Tibial artery (tissue), 4 donors: ENCODE data around the gene PRR3.

Source experiments
- DNase-seq, 2 donors: peaks; one replicate each; pipeline ENCODE4 v3.0.0-alpha.2; 2019
- H3K27ac ChIP-seq, 2 donors: fragments of 200-600 bp; sonication (generic) in 1 of 2; 1 replicate in 1 of 2; 2 replicates in 1 of 2; pipeline ENCODE4 v1.5.1; 2018 to 2019; ENCODE audit warnings: mild to moderate bottlenecking in 1 of 2
- H3K27me3 ChIP-seq, 2 donors: fragments of 200-600 bp; sonication (generic) in 1 of 2; one replicate each; pipeline versions ENCODE4 v1.5.1 to v1.6.0; 2016 to 2019
- H3K36me3 ChIP-seq, 3 donors: fragments of 200-600 bp; sonication (generic) in 2 of 3; one replicate each; pipeline ENCODE4 v1.5.1; 2016 to 2019; ENCODE audit warnings: mild to moderate bottlenecking in 2 of 3
- H3K4me1 ChIP-seq, 4 donors: fragments of 200-600 bp; sonication (generic) in 2 of 4; 1 replicate in 3 of 4; 2 replicates in 1 of 4; pipeline ENCODE4 v1.5.1; 2016 to 2019
- H3K4me3 ChIP-seq, 2 donors: fragments of 200-600 bp; sonication (generic) in 1 of 2; 1 replicate in 1 of 2; 2 replicates in 1 of 2; pipeline ENCODE4 v1.5.1; 2018 to 2019; ENCODE audit warnings: mild to moderate bottlenecking in 2 of 2
- H3K9me3 ChIP-seq, 3 donors: fragments of 200-600 bp; sonication (generic) in 1 of 3; one replicate each; pipeline ENCODE4 v1.5.1; 2016 to 2019
- intact Hi-C: fragments of 100-400 bp; cut with DNase I; formaldehyde crosslinking; loops from one replicate; pipeline ENCODE4 v1.15.0; 2023; ENCODE audit warnings: low total_unique reads
- TF ChIP-seq, protein P1 (sequence below), 2 experiments: fragments of 200-600 bp in 1 of 2; fragments of 450-650 bp in 1 of 2; IDR thresholded peaks; one replicate each; pipeline ENCODE4 v1.5.1; 2017 to 2019; ENCODE audit warnings: antibody characterized with exemption in 2 of 2, mild to moderate bottlenecking in 1 of 2, moderate library complexity in 1 of 2

Gene PRR3

DNA sequence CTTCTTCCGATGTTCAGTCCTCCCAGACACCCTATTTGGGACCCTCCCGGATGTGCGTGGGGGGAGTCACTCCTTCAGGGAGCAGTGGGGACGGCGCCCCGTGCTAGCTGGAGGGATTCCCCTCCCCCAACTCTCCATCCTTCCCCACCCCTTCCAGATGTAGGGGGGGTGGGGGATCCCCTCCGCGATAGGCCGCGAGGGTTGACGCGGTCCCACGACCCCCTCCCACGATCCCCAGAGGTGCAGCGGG lies 1.4 kb upstream of the PRR3 start:
- DNase-seq, result peak in 1 of 2 donors; percentile 86
- Histone ChIP-seq H3K4me3 (peak overlapping the region; percentile 85), H3K36me3 (peaks cover 22 to 35% (median 33%) of the 10 kb centered on the region in 3 donors), H3K27me3 (no peaks in the 10 kb centered on the region), H3K4me1 (peaks cover 0 to 28% (median 18%) of the 10 kb centered on the region in 4 donors), H3K9me3 (no peaks in the 10 kb centered on the region), H3K27ac (peak overlapping the region; percentile 98 to 100)
- TF ChIP-seq, protein P1, sequence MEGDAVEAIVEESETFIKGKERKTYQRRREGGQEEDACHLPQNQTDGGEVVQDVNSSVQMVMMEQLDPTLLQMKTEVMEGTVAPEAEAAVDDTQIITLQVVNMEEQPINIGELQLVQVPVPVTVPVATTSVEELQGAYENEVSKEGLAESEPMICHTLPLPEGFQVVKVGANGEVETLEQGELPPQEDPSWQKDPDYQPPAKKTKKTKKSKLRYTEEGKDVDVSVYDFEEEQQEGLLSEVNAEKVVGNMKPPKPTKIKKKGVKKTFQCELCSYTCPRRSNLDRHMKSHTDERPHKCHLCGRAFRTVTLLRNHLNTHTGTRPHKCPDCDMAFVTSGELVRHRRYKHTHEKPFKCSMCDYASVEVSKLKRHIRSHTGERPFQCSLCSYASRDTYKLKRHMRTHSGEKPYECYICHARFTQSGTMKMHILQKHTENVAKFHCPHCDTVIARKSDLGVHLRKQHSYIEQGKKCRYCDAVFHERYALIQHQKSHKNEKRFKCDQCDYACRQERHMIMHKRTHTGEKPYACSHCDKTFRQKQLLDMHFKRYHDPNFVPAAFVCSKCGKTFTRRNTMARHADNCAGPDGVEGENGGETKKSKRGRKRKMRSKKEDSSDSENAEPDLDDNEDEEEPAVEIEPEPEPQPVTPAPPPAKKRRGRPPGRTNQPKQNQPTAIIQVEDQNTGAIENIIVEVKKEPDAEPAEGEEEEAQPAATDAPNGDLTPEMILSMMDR (IDR thresholded peaks at IDR 0.05), result no peak
- intact Hi-C loops, result loop anchor here (5.0 kb wide), 1 partner anchor 62 kb away; the partner anchor contains the start of genes MRPS18B and PPP1R10

DNA sequence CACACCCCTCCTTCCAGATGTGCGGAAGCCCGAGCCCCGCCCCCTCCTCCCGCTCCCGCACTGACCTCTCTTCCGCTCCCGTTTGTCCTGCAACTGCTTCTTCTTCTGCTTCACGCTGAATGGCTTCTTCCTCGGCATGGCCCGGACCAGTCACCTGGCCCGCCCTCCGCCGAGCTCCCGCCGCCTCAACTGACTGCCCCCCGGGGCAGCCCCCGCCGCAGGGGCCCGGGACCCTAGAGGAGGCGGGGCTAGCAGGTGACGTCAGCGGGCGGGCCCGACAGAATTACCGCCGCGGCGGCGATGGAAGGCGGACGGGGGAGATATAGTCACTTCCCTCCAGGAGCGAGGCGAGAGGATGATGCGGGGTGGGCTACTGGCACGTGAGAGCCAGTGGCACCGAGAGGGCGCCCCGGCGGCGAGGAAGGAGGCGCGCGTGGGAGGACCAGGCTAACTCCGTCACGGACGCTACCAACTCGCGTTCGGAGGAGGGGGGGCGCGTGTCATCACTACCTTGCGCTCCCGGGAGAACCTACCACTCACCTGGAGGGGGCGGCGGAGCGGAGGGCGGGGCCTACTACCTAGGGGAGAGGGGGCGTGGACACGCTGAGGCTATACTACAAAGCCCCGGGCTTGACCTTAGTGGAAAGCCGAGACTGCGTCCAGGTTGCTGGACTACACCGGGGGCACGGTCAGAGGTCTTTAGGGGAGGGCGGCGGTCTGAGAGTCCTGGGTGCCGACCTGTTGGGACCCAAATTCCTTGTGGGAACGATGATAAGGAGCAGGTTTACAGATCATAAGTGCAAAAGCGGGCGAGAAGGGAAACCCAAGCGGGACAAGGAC lies 809 bp upstream of the PRR3 start, which contains the start of gene GNL1:
TSS of gene GNL1 (minus strand) at position 424 of the 840 bp plus-strand sequence. CDS start at position 138, 286 bp downstream.
- peaks cover 0 to 28% (median 18%) of the 10 kb centered on the region in 4 donors for H3K4me1 ChIP-seq
- TF ChIP-seq, protein P1 (IDR thresholded peaks at IDR 0.05), result no peak
- H3K4me3 ChIP-seq, result peak within 1 kb of the TSS; percentile 85
- peaks cover 17 to 32% (median 28%) of the 10 kb centered on the region in 3 donors for H3K36me3 ChIP-seq
- intact Hi-C loops, result loop anchor here (5.0 kb wide), 1 partner anchor 61 kb away; the partner anchor contains the start of genes MRPS18B and PPP1R10
- H3K9me3 ChIP-seq, result no peaks in the 10 kb centered on the region
- no peaks in the 10 kb centered on the region for H3K27me3 ChIP-seq
- peak; percentile 90 to 95 for DNase-seq
- H3K27ac ChIP-seq, result peak within 1 kb of the TSS; percentile 98 to 100

DNA sequence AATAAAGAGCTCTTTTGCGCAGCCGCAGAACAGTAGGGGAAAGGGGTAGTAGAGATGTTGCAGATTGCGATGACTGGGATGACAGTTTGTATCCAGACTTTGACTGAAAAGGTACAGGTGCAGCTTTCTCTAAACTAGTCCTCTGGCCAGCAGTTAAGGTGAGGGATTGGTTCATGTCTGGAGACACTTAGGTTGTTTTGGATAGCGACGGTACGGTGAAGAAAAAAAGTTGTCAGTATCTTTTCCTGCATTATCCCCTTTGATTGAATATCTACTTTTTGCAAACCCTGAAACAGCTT lies 537 bp downstream of the PRR3 start:
- Histone ChIP-seq H3K27me3 (no peaks in the 10 kb centered on the region), H3K27ac (peak overlapping the region; percentile 98 to 100), H3K4me1 (peaks cover 0 to 28% (median 18%) of the 10 kb centered on the region in 4 donors), H3K4me3 (peak overlapping the region; percentile 85), H3K36me3 (peaks cover 6 to 32% (median 23%) of the 10 kb centered on the region in 3 donors), H3K9me3 (no peaks in the 10 kb centered on the region)
- TF ChIP-seq, protein P1 (IDR thresholded peaks at IDR 0.05), result no peak
- intact Hi-C loops, result loop anchor here (5.0 kb wide), 1 partner anchor 60 kb away; the partner anchor contains the start of genes MRPS18B and PPP1R10
- no peak for DNase-seq

DNA sequence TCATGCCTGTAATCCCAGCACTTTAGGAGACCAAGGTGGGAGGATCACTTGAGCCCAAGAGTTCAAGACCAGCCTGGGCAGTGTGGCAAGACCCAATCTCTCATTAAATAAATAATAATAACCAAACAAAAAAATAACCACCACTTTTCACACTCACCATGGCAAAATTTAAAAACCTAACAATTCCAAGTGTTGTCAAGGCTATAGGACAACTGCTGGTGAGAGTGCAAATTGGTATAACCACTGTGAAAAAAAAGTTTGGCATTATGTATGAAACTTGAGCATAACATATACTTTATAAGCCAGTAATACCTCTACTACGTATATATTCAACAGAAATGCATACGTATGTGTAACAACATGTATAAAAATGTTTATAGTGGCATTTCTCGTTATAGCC lies 3.8 kb downstream of the PRR3 start:
- intact Hi-C loops, result no loop called here
- H3K27me3 ChIP-seq, result no peaks in the 10 kb centered on the region
- TF ChIP-seq, protein P1 (IDR thresholded peaks at IDR 0.05), result no peak

DNA sequence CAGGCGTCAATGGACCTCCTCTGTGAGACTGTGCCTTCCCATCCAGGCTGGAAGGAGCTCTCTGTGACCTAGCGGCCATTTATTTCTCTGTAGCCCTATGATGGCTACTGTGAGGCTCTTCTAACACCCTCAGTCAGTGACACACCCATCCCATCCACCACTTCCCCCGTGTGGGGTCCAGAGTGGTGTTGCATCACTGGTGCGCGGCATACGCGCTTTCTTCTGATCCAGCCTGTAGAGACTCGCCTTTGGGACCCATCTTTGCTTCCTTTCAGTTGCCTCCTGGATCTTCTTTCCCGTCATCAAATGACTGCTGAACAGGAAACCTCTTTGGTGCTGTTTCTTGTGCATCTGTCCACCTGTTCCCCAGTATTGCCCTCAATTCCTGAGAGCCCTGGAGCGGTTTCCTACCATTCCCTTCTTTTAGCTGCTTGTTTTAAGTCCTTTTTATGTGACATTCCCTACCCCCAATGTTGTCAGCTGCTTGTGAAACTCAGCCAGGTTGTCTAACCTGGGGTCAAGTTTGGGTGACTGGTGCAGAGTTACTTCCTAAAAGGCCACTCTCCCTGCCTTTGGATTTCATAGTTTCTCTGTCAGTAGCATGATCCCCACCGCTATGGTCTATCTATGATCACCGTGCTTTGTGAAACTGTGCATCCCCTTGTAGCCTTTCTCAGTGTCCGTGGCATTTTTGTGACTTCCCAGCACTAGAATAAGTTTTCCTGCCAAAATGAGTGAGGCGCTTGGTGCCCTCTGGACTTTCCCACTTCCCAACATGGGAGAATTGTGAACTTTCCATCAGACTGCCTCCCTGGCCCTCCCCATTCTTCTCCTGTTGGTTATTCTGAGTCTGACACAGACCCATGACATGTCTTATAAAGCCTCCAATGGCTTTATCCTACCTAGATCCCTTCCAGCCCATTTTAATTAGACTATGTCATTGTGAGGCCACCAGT lies 5.7 kb downstream of the PRR3 start:
- Histone ChIP-seq H3K9me3 (no peaks in the 10 kb centered on the region), H3K27ac (no peak overlapping the region), H3K4me3 (no peak overlapping the region), H3K4me1 (peaks cover 0 to 15% (median 7%) of the 10 kb centered on the region in 4 donors), H3K27me3 (no peaks in the 10 kb centered on the region), H3K36me3 (peaks cover 0 to 25% (median 13%) of the 10 kb centered on the region in 3 donors)
- TF ChIP-seq, protein P1 (IDR thresholded peaks at IDR 0.05), result no peak
- intact Hi-C loops, result no loop called here
- no peak for DNase-seq

More for the DNA sequence above, 3.8 kb downstream of the PRR3 start:
- Histone ChIP-seq H3K4me1 (peaks cover 0 to 19% (median 12%) of the 10 kb centered on the region in 4 donors), H3K36me3 (peaks cover 0 to 25% (median 13%) of the 10 kb centered on the region in 3 donors), H3K27ac (no peak overlapping the region), H3K4me3 (no peak overlapping the region), H3K9me3 (no peaks in the 10 kb centered on the region)
- DNase-seq, result no peak
